Keratinocyte (primary cell): ENCODE data around the gene AKAP13. TPM values are rescaled to one million over a fixed set of nuclear protein-coding genes. Genes with fewer than 3 reads are reported as not detected.

ENCODE experiments used
- DNase-seq: peaks from one replicate; pipeline ENCODE4 v3.0.0-alpha.2; 2011; ENCODE audit warnings: low read depth, missing footprints, low spot score
- FAIRE-seq: peaks from 2 replicates; lab custom pipeline; 2011; peaks lifted over from hg19 to GRCh38; lab: Jason Lieb, UNC
- H2AFZ ChIP-seq: 2 replicates; pipeline ENCODE4 v1.6.0; 2012; ENCODE audit warnings: low read length, control low read depth, inconsistent platforms; ENCODE audit not compliant: control insufficient read depth
- H3K27ac ChIP-seq: 2 replicates; pipeline ENCODE4 v1.5.1; 2011; ENCODE audit warnings: low read length; ENCODE audit not compliant: control insufficient read depth, insufficient read depth
- H3K27me3 ChIP-seq: 3 replicates; pipeline ENCODE4 v1.6.0; 2011; ENCODE audit warnings: low read length; ENCODE audit not compliant: control insufficient read depth, insufficient read depth; ENCODE audit errors: extremely low read depth
- H3K36me3 ChIP-seq, 2 experiments: 2 replicates in 1 of 2; 3 replicates in 1 of 2; pipeline ENCODE4 v1.5.1; 2011; ENCODE audit warnings: low read length in 2 of 2, mild to moderate bottlenecking in 1 of 2; ENCODE audit not compliant: control insufficient read depth in 2 of 2, insufficient read depth in 2 of 2; ENCODE audit errors: extremely low read depth in 1 of 2
- H3K4me1 ChIP-seq: 3 replicates; pipeline ENCODE4 v1.5.1; 2011; ENCODE audit warnings: low read length; ENCODE audit not compliant: control insufficient read depth, insufficient read depth; ENCODE audit errors: extremely low read depth
- H3K4me2 ChIP-seq: 3 replicates; pipeline ENCODE4 v1.6.0; 2011; ENCODE audit warnings: low read depth, low read length; ENCODE audit not compliant: control insufficient read depth, insufficient read depth; ENCODE audit errors: extremely low read depth
- H3K4me3 ChIP-seq, 3 experiments: fragments of 200-600 bp in 1 of 3; sonication (generic) in 1 of 3; 2 replicates in 2 of 3; 3 replicates in 1 of 3; pipeline ENCODE4 v1.5.1; 2011 to 2016; ENCODE audit warnings: low read length in 3 of 3, mild to moderate bottlenecking in 3 of 3, control low read depth in 2 of 3, inconsistent platforms in 1 of 3, low read depth in 1 of 3, mixed read lengths in 1 of 3, mixed run types in 1 of 3, moderate library complexity in 1 of 3; ENCODE audit not compliant: control insufficient read depth in 2 of 3, insufficient read depth in 2 of 3; ENCODE audit errors: extremely low read depth in 1 of 3
- H3K79me2 ChIP-seq: 2 replicates; pipeline ENCODE4 v1.6.0; 2012; ENCODE audit warnings: low read length; ENCODE audit not compliant: control insufficient read depth, insufficient read depth
- H3K9ac ChIP-seq: 3 replicates; pipeline ENCODE4 v1.6.0; 2011; ENCODE audit warnings: low read length; ENCODE audit not compliant: control insufficient read depth, insufficient read depth; ENCODE audit errors: extremely low read depth
- H3K9me1 ChIP-seq: 3 replicates; pipeline ENCODE4 v1.6.0; 2011; ENCODE audit warnings: low read length; ENCODE audit not compliant: control insufficient read depth, insufficient read depth; ENCODE audit errors: extremely low read depth
- H3K9me3 ChIP-seq: 2 replicates; pipeline ENCODE4 v1.5.1; 2012; ENCODE audit warnings: low read depth, low read length; ENCODE audit not compliant: control insufficient read depth
- H4K20me1 ChIP-seq: 3 replicates; pipeline ENCODE4 v1.6.0; 2011; ENCODE audit warnings: low read length; ENCODE audit not compliant: control insufficient read depth, insufficient read depth; ENCODE audit errors: extremely low read depth
- CTCF ChIP-seq, 3 experiments: IDR thresholded peaks in 1 of 3; conservative IDR thresholded peaks in 1 of 3; optimal IDR thresholded peaks in 1 of 3; 2 replicates in 2 of 3; 3 replicates in 1 of 3; pipeline versions ENCODE3 to v1.5.1; 2011; ENCODE audit warnings: low read length in 3 of 3, mild to moderate bottlenecking in 3 of 3, moderate library complexity in 2 of 3, control low read depth in 1 of 3, inconsistent platforms in 1 of 3; ENCODE audit not compliant: insufficient read depth in 2 of 3; ENCODE audit errors: extremely low read depth in 1 of 3
- EZH2 ChIP-seq: IDR thresholded peaks from one replicate; pipeline ENCODE4 v1.6.1; 2012; ENCODE audit warnings: inconsistent platforms, mild to moderate bottlenecking, low read length, moderate library complexity
- dilution Hi-C: fragments of 300-500 bp; cut with MboI; formaldehyde crosslinking; loops from one replicate; pipeline ENCODE4 v1.7.0; 2020; ENCODE audit warnings: low sequenced_read_pairs; ENCODE audit not compliant: extremely low pct_ligation_motif_present
- polyA plus RNA-seq, 5 experiments: library from polyadenylated mRNA; depleted of rRNA in 3 of 5; stranded (reverse) in 3 of 5; stranded (forward) in 1 of 5; unstranded in 1 of 5; fragments of >200 nt; gene quantifications; 1 replicate in 1 of 5; 2 replicates in 3 of 5; 3 replicates in 1 of 5; pipeline versions ENCODE4 v1.2.1 to v1.2.3, GENCODE V29; 2011 to 2012; ENCODE audit warnings: missing spikeins in 2 of 5, low read depth in 1 of 5, low replicate concordance in 1 of 5

AKAP13 gene
- polyA plus RNA-seq, 1 donor (not counting 4 experiments of a cell fraction or from before 2014, with no cell fraction given) = 16.7 TPM

- H4K20me1 ChIP-seq = no peaks in the 10 kb centered on the region
- H3K79me2 ChIP-seq = peaks cover 5% of the 10 kb centered on the region
- dilution Hi-C loops = no loop called here
- no peaks in the 10 kb centered on the region for H3K27me3 ChIP-seq
- peaks cover 3 to 6% of the 10 kb centered on the region in 2 experiments for H3K36me3 ChIP-seq
- H3K9me3 ChIP-seq = no peaks in the 10 kb centered on the region
- no peak for TF ChIP-seq CTCF (optimal IDR thresholded peaks at IDR 0.05 in 1 of 3, IDR thresholded peaks at IDR 0.05 in 1 of 3, conservative IDR thresholded peaks at IDR 0.05 in 1 of 3; ENCODE audit: extremely low read depth in 1 of 3, insufficient read depth in 2 of 3, low read length in 3 of 3)
- no peak for TF ChIP-seq EZH2
- FAIRE-seq (no peak), DNase-seq (no peak)
- no peak overlapping the region for H3K9ac ChIP-seq
- H3K9me1 ChIP-seq = no peaks in the 10 kb centered on the region
- no peak overlapping the region for H3K27ac ChIP-seq
- H3K4me1 ChIP-seq = no peaks in the 10 kb centered on the region
- no peak overlapping the region for H2AFZ ChIP-seq
- no peak overlapping the region for H3K4me3 ChIP-seq
- no peak overlapping the region for H3K4me2 ChIP-seq
Observed at GRCh38 chr15:85558848-85559247, 178.4 kb downstream of the AKAP13 start.

- Histone ChIP-seq H3K27me3 (no peaks in the 10 kb centered on the region), H3K79me2 (peaks cover 5% of the 10 kb centered on the region), H3K9ac (no peak overlapping the region), H3K4me3 (no peak overlapping the region), H3K9me1 (no peaks in the 10 kb centered on the region), H3K9me3 (no peaks in the 10 kb centered on the region), H3K36me3 (peaks cover 3 to 6% of the 10 kb centered on the region in 2 experiments), H2AFZ (no peak overlapping the region), H3K27ac (no peak overlapping the region), H4K20me1 (no peaks in the 10 kb centered on the region), H3K4me1 (no peaks in the 10 kb centered on the region), H3K4me2 (no peak overlapping the region)
- dilution Hi-C loops = no loop called here
- DNase-seq = no peak
- TF ChIP-seq CTCF (optimal IDR thresholded peaks at IDR 0.05 in 1 of 3, IDR thresholded peaks at IDR 0.05 in 1 of 3, conservative IDR thresholded peaks at IDR 0.05 in 1 of 3; ENCODE audit: extremely low read depth in 1 of 3, insufficient read depth in 2 of 3, low read length in 3 of 3) (no peak), EZH2 (no peak)
- FAIRE-seq = no peak
Observed at GRCh38 chr15:85559530-85559929, 179.1 kb downstream of the AKAP13 start.
